ENCODE data around the gene GFM1.

Gene GFM1

DNA sequence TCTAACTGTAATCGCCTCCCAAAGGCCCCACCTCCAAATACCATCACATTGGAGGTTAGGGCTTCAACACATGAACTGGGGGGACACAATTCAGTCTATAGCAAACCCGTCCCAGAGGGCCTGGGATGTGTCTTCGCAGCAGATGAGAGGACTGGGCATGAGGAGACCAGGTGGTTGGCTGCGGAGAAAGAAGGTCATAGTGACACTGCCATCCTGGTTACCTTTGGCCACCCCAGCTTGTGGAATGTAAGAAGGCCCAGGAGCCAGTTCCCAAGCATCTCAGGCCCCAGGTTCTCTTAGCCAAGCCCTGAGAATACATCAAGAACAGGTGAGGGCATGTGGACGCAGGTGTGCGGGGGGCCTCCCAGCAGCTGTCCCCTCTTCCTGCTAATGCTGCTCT, 94.3 kb downstream of the GFM1 start:
- H3K36me3 ChIP-seq (ENCODE audit: low read length): no peaks in the 10 kb centered on the region
- H3K9me3 ChIP-seq (ENCODE audit: insufficient read depth, low read length): no peaks in the 10 kb centered on the region; the same call in 1 of the 2 replicates
- no peak overlapping the region for H2AFZ ChIP-seq (ENCODE audit: low read depth, low read length, severe bottlenecking)
- TF ChIP-seq, protein P1, sequence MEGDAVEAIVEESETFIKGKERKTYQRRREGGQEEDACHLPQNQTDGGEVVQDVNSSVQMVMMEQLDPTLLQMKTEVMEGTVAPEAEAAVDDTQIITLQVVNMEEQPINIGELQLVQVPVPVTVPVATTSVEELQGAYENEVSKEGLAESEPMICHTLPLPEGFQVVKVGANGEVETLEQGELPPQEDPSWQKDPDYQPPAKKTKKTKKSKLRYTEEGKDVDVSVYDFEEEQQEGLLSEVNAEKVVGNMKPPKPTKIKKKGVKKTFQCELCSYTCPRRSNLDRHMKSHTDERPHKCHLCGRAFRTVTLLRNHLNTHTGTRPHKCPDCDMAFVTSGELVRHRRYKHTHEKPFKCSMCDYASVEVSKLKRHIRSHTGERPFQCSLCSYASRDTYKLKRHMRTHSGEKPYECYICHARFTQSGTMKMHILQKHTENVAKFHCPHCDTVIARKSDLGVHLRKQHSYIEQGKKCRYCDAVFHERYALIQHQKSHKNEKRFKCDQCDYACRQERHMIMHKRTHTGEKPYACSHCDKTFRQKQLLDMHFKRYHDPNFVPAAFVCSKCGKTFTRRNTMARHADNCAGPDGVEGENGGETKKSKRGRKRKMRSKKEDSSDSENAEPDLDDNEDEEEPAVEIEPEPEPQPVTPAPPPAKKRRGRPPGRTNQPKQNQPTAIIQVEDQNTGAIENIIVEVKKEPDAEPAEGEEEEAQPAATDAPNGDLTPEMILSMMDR (IDR thresholded peaks at IDR 0.05; ENCODE audit: insufficient read depth, low read length, poor library complexity, severe bottlenecking): no peak
- no peak for TF ChIP-seq EZH2phosphoT487 (conservative IDR thresholded peaks at IDR 0.05; ENCODE audit: low read length)
- no peaks in the 10 kb centered on the region for H3F3A ChIP-seq (ENCODE audit: insufficient read depth)
- no peak overlapping the region for H3K4me3 ChIP-seq (ENCODE audit: insufficient read depth, low read length, poor library complexity, severe bottlenecking)
- no peaks in the 10 kb centered on the region for H4K20me1 ChIP-seq (ENCODE audit: low read depth, low read length)
- no peaks in the 10 kb centered on the region for H3K9me2 ChIP-seq (replicated peaks; ENCODE audit: insufficient read depth, low read length)
- H3K27me3 ChIP-seq (ENCODE audit: low read length): no peaks in the 10 kb centered on the region
- no peaks in the 10 kb centered on the region for H3K79me2 ChIP-seq (ENCODE audit: insufficient read depth, low read length)
- H3K4me2 ChIP-seq (ENCODE audit: low read depth, low read length, poor library complexity, severe bottlenecking): no peak overlapping the region
- no peak overlapping the region for H3K27ac ChIP-seq (ENCODE audit: low read depth, low read length)
- no peak overlapping the region for H3K9ac ChIP-seq (ENCODE audit: low read length)

DNA sequence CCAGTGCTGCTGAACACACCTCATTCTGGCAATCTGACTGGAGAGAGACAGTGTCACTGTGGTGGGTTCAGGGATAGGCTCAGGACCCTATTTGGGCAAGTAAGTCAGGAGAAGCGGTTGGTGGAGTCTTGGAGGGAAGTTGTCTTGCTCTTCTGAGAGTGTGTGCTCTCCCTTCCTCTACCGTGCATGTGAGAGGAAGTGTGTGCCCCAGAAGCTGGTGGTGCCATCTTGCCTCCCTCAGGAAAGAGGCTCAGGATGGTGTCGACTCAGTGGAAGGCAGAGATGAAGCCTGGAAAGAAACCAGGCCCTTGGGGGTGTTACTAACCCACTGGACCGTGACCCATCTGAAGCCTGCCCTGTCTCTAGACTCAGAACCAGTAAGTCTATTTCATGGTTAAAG, 94.8 kb downstream of the GFM1 start:
- Histone ChIP-seq H3K4me2 (ENCODE audit: low read depth, low read length, poor library complexity, severe bottlenecking) (no peak overlapping the region), H3K27ac (ENCODE audit: low read depth, low read length) (no peak overlapping the region)
- no peak for TF ChIP-seq EZH2phosphoT487 (conservative IDR thresholded peaks at IDR 0.05; ENCODE audit: low read length)
- TF ChIP-seq, protein P1 (IDR thresholded peaks at IDR 0.05; ENCODE audit: insufficient read depth, low read length, poor library complexity, severe bottlenecking): no peak

DNA sequence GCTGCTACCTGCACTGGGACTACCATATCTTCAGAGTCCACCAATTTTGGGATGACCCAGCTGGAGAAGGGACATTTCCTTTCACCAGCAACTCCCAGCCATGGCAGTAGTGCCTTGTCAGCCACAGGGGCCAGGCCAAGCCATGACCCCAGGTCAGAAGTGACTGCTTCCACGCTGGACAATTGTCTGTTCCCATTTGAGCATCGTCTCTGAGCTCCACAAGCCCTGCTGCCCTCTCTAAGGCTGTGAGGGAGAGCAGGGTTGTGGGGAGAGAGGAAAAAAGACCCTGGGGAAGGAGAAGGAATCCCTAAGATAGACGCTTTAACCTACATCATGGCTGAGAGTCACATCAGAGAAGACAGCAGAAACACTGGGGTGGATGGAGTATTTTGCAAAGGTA, 95.3 kb downstream of the GFM1 start:
- Histone ChIP-seq H3F3A (ENCODE audit: insufficient read depth) (no peaks in the 10 kb centered on the region), H2AFZ (ENCODE audit: low read depth, low read length, severe bottlenecking) (no peak overlapping the region), H3K36me3 (ENCODE audit: low read length) (no peaks in the 10 kb centered on the region), H3K9me2 (replicated peaks; ENCODE audit: insufficient read depth, low read length) (no peaks in the 10 kb centered on the region), H3K9me3 (ENCODE audit: insufficient read depth, low read length) (no peaks in the 10 kb centered on the region; the same call in 1 of the 2 replicates), H3K27me3 (ENCODE audit: low read length) (no peaks in the 10 kb centered on the region), H4K20me1 (ENCODE audit: low read depth, low read length) (no peaks in the 10 kb centered on the region), H3K79me2 (ENCODE audit: insufficient read depth, low read length) (no peaks in the 10 kb centered on the region), H3K27ac (ENCODE audit: low read depth, low read length) (no peak overlapping the region), H3K4me2 (ENCODE audit: low read depth, low read length, poor library complexity, severe bottlenecking) (no peak overlapping the region), H3K9ac (ENCODE audit: low read length) (no peak overlapping the region), H3K4me3 (ENCODE audit: insufficient read depth, low read length, poor library complexity, severe bottlenecking) (no peak overlapping the region)
- TF ChIP-seq, protein P1 (IDR thresholded peaks at IDR 0.05; ENCODE audit: insufficient read depth, low read length, poor library complexity, severe bottlenecking): no peak
- no peak for TF ChIP-seq EZH2phosphoT487 (conservative IDR thresholded peaks at IDR 0.05; ENCODE audit: low read length)

More for the DNA sequence above, 94.8 kb downstream of the GFM1 start:
- Histone ChIP-seq H2AFZ (ENCODE audit: low read depth, low read length, severe bottlenecking) (no peak overlapping the region), H3K79me2 (ENCODE audit: insufficient read depth, low read length) (no peaks in the 10 kb centered on the region), H4K20me1 (ENCODE audit: low read depth, low read length) (no peaks in the 10 kb centered on the region), H3K36me3 (ENCODE audit: low read length) (no peaks in the 10 kb centered on the region), H3K9me2 (replicated peaks; ENCODE audit: insufficient read depth, low read length) (no peaks in the 10 kb centered on the region), H3K9ac (ENCODE audit: low read length) (no peak overlapping the region), H3K27me3 (ENCODE audit: low read length) (no peaks in the 10 kb centered on the region), H3K9me3 (ENCODE audit: insufficient read depth, low read length) (no peaks in the 10 kb centered on the region; the same call in 1 of the 2 replicates), H3K4me3 (ENCODE audit: insufficient read depth, low read length, poor library complexity, severe bottlenecking) (no peak overlapping the region), H3F3A (ENCODE audit: insufficient read depth) (no peaks in the 10 kb centered on the region)
